Activated naive CD4-positive, alpha-beta T cell treated with anti-CD3 and anti-CD28 coated beads, Interleukin-2, amount 10 ng/mL, durations not matched to agents 7 days and 5 days (primary cell): ENCODE data around the gene SAPCD2.

Experiments
- CTCF ChIA-PET: fragments of 350-600 bp; sonication (Branson Sonifier 250); formaldehyde crosslinking; loops from one replicate; lab custom pipeline; 2021; ENCODE audit warnings: antibody characterized with exemption; lab: Charles Lee
- DNase-seq: peaks from one replicate; pipeline ENCODE4 v3.0.0-alpha.2; 2020
- H3K27ac Mint-ChIP-seq: one replicate; pipeline ENCODE4 v1.8.0; 2021; ENCODE audit warnings: mild to moderate bottlenecking, moderate library complexity, mixed read lengths
- H3K27me3 Mint-ChIP-seq: one replicate; pipeline ENCODE4 v1.8.0; 2021; ENCODE audit warnings: mild to moderate bottlenecking, mixed read lengths
- H3K36me3 Mint-ChIP-seq: one replicate; pipeline ENCODE4 v1.8.0; 2021; ENCODE audit warnings: mixed read lengths
- H3K4me1 Mint-ChIP-seq: one replicate; pipeline ENCODE4 v1.8.0; 2021; ENCODE audit warnings: mixed read lengths
- H3K4me3 Mint-ChIP-seq: one replicate; pipeline ENCODE4 v1.8.0; 2021; ENCODE audit warnings: mild to moderate bottlenecking, moderate library complexity, mixed read lengths
- H3K9me3 Mint-ChIP-seq: one replicate; pipeline ENCODE4 v1.8.0; 2021; ENCODE audit warnings: mixed read lengths

Gene SAPCD2

GRCh38 chr9:137080260-137081122 lies 10.1 kb upstream of the SAPCD2 start:
- Mint-ChIP-seq H3K9me3 (no peaks in the 10 kb centered on the region), H3K4me3 (peak overlapping the region; percentile 56)
- CTCF ChIA-PET: interaction anchor here (0.9 kb wide), 1 partner anchor 15 kb away, joined by 3 read pairs; no protein-coding TSS in a partner anchor

GRCh38 chr9:137079401-137079787 lies 9.0 kb upstream of the SAPCD2 start:
- peaks cover 29% of the 10 kb centered on the region for H3K36me3 Mint-ChIP-seq
- H3K27me3 Mint-ChIP-seq: peaks cover 13% of the 10 kb centered on the region
- CTCF ChIA-PET: interaction anchor here (0.8 to 1.1 kb wide), 2 partner anchors 12 to 44 kb away, joined by 3 read pairs; no protein-coding TSS in a partner anchor
- no peak for DNase-seq
- peaks cover 11% of the 10 kb centered on the region for H3K4me1 Mint-ChIP-seq
- H3K4me3 Mint-ChIP-seq: peak overlapping the region; percentile 56
- no peaks in the 10 kb centered on the region for H3K9me3 Mint-ChIP-seq
- H3K27ac Mint-ChIP-seq: no peak overlapping the region

More at GRCh38 chr9:137080260-137081122, 10.1 kb upstream of the SAPCD2 start:
- Mint-ChIP-seq H3K4me1 (peaks cover 18% of the 10 kb centered on the region), H3K27ac (no peak overlapping the region), H3K36me3 (peaks cover 29% of the 10 kb centered on the region), H3K27me3 (peaks cover 7% of the 10 kb centered on the region)
- DNase-seq: no peak

GRCh38 chr9:137078701-137079400 lies 8.5 kb upstream of the SAPCD2 start:
- H3K27me3 Mint-ChIP-seq: peaks cover 13% of the 10 kb centered on the region
- no peaks in the 10 kb centered on the region for H3K9me3 Mint-ChIP-seq
- no peak for DNase-seq
- H3K27ac Mint-ChIP-seq: no peak overlapping the region
- CTCF ChIA-PET: interaction anchor here (0.8 to 1.1 kb wide), 2 partner anchors 11 to 44 kb away, joined by 3 read pairs; no protein-coding TSS in a partner anchor
- H3K4me1 Mint-ChIP-seq: peaks cover 11% of the 10 kb centered on the region
- H3K36me3 Mint-ChIP-seq: peaks cover 26% of the 10 kb centered on the region
- H3K4me3 Mint-ChIP-seq: peak overlapping the region; percentile 76

- DNase-seq: peak; percentile 76
- H3K9me3 Mint-ChIP-seq: no peaks in the 10 kb centered on the region
These were observed 7.7 kb upstream of the SAPCD2 start for GRCh38 chr9:137077758-137078693.

GRCh38 chr9:137077010-137077747 lies 6.8 kb upstream of the SAPCD2 start, which contains the start of gene UAP1L1:
UAP1L1 (plus strand) TSS chr9:137077517; CDS start chr9:137077533, 16 bp downstream.
- CTCF ChIA-PET: interaction anchor here (0.6 to 2.3 kb wide), 6 partner anchors 9 to 149 kb away, joined by 3 to 10 read pairs (median 3); partner anchors contain the start of gene MAN1B1
- Mint-ChIP-seq H3K4me3 (peak within 1 kb of the TSS; percentile 76), H3K36me3 (peaks cover 15% of the 10 kb centered on the region), H3K27ac (peak within 1 kb of the TSS; percentile 74), H3K4me1 (peaks cover 13% of the 10 kb centered on the region), H3K9me3 (no peaks in the 10 kb centered on the region), H3K27me3 (peaks cover 18% of the 10 kb centered on the region)
- DNase-seq: peak; percentile 83

More at GRCh38 chr9:137077758-137078693, 7.7 kb upstream of the SAPCD2 start:
- peaks cover 13% of the 10 kb centered on the region for H3K4me1 Mint-ChIP-seq
- peaks cover 21% of the 10 kb centered on the region for H3K36me3 Mint-ChIP-seq
- peak overlapping the region; percentile 76 for H3K4me3 Mint-ChIP-seq
- H3K27me3 Mint-ChIP-seq: peaks cover 18% of the 10 kb centered on the region
- CTCF ChIA-PET: interaction anchor here (0.7 to 2.3 kb wide), 3 partner anchors 9 to 148 kb away, joined by 3 to 10 read pairs (median 3); partner anchors contain the start of gene MAN1B1
- H3K27ac Mint-ChIP-seq: peak overlapping the region; percentile 74

GRCh38 chr9:137076636-137077009 lies 6.3 kb upstream of the SAPCD2 start:
- H3K36me3 Mint-ChIP-seq: peaks cover 9% of the 10 kb centered on the region
- peaks cover 18% of the 10 kb centered on the region for H3K27me3 Mint-ChIP-seq
- peaks cover 13% of the 10 kb centered on the region for H3K4me1 Mint-ChIP-seq
- no peak overlapping the region for H3K27ac Mint-ChIP-seq
- CTCF ChIA-PET: interaction anchor here (0.6 to 2.3 kb wide), 5 partner anchors 9 to 150 kb away, joined by 3 to 10 read pairs (median 3); no protein-coding TSS in a partner anchor
- DNase-seq: no peak
- H3K4me3 Mint-ChIP-seq: peak overlapping the region; percentile 64
- no peaks in the 10 kb centered on the region for H3K9me3 Mint-ChIP-seq

GRCh38 chr9:137075275-137075775 lies 5.0 kb upstream of the SAPCD2 start:
- Mint-ChIP-seq H3K4me3 (no peak overlapping the region), H3K4me1 (peaks cover 26% of the 10 kb centered on the region), H3K27me3 (peaks cover 18% of the 10 kb centered on the region), H3K36me3 (peaks cover 9% of the 10 kb centered on the region), H3K27ac (no peak overlapping the region), H3K9me3 (no peaks in the 10 kb centered on the region)
- DNase-seq: no peak
- CTCF ChIA-PET: interaction anchor here (1.3 kb wide), 1 partner anchor 11 kb away, joined by 4 read pairs; no protein-coding TSS in a partner anchor

GRCh38 chr9:137074657-137075274 lies 4.4 kb upstream of the SAPCD2 start:
- H3K27me3 Mint-ChIP-seq: peaks cover 18% of the 10 kb centered on the region
- CTCF ChIA-PET: interaction anchor here (1.6 kb wide), 1 partner anchor 153 kb away, joined by 4 read pairs; the partner anchor contains the start of gene RNF224
- H3K36me3 Mint-ChIP-seq: peaks cover 5% of the 10 kb centered on the region
- no peaks in the 10 kb centered on the region for H3K9me3 Mint-ChIP-seq
- H3K4me3 Mint-ChIP-seq: no peak overlapping the region
- DNase-seq: no peak
- H3K27ac Mint-ChIP-seq: no peak overlapping the region
- H3K4me1 Mint-ChIP-seq: peaks cover 23% of the 10 kb centered on the region

GRCh38 chr9:137073992-137074399 lies 3.6 kb upstream of the SAPCD2 start:
- CTCF ChIA-PET: interaction anchor here (1.6 kb wide), 1 partner anchor 153 kb away, joined by 4 read pairs; the partner anchor contains the start of gene RNF224
- Mint-ChIP-seq H3K36me3 (no peaks in the 10 kb centered on the region), H3K4me3 (no peak overlapping the region), H3K9me3 (no peaks in the 10 kb centered on the region), H3K27me3 (peaks cover 18% of the 10 kb centered on the region), H3K27ac (no peak overlapping the region), H3K4me1 (peaks cover 22% of the 10 kb centered on the region)
- DNase-seq: no peak

- H3K27ac Mint-ChIP-seq: peak overlapping the region; percentile 81
- no peaks in the 10 kb centered on the region for H3K9me3 Mint-ChIP-seq
- peaks cover 34% of the 10 kb centered on the region for H3K4me1 Mint-ChIP-seq
- H3K4me3 Mint-ChIP-seq: peak overlapping the region; percentile 80
- CTCF ChIA-PET: interaction anchor here (0.6 to 9.6 kb wide), 7 partner anchors 11 to 165 kb away, joined by 3 to 103 read pairs (median 4); partner anchors contain the start of genes MAN1B1 and NPDC1
- peaks cover 4% of the 10 kb centered on the region for H3K36me3 Mint-ChIP-seq
- peaks cover 11% of the 10 kb centered on the region for H3K27me3 Mint-ChIP-seq
- DNase-seq: no peak
These were observed 925 bp upstream of the SAPCD2 start for GRCh38 chr9:137071282-137071681.

- H3K4me3 Mint-ChIP-seq: peak overlapping the region; percentile 80
- peaks cover 4% of the 10 kb centered on the region for H3K36me3 Mint-ChIP-seq
- H3K4me1 Mint-ChIP-seq: peaks cover 34% of the 10 kb centered on the region
- H3K9me3 Mint-ChIP-seq: no peaks in the 10 kb centered on the region
- H3K27ac Mint-ChIP-seq: peak overlapping the region; percentile 81
- peaks cover 11% of the 10 kb centered on the region for H3K27me3 Mint-ChIP-seq
- no peak for DNase-seq
- CTCF ChIA-PET: interaction anchor here (0.6 to 9.6 kb wide), 7 partner anchors 11 to 166 kb away, joined by 3 to 103 read pairs (median 5); partner anchors contain the start of genes MAN1B1 and NPDC1
These were observed 534 bp upstream of the SAPCD2 start for GRCh38 chr9:137070906-137071275.
